G401 (cell line): Measurements from ENCODE around the gene LBP. TPM values are rescaled to one million over a fixed set of nuclear protein-coding genes. Genes with fewer than 3 reads are reported as not detected.
A peak's percentile ranks its signal among the peaks of the same experiment; 100 is the strongest.

Experiments
- DNase-seq: peaks from one replicate; pipeline ENCODE4 v3.0.0-alpha.2; 2015; ENCODE audit warnings: low spot score
- in situ Hi-C: cut with HindIII; loops from 2 replicates; pipeline ENCODE4 v1.10.0; 2016; ENCODE audit warnings: low sequenced_read_pairs, mixed read lengths
- total RNA-seq: library from RNA; depleted of rRNA; stranded (reverse); fragments of >200 nt; shearing (Covaris generic); gene quantifications from 2 replicates; pipeline ENCODE4 v1.2.3, GENCODE V29; 2014

The LBP gene
- total RNA-seq, 1 experiment from 2014 or later: not detected

DNA sequence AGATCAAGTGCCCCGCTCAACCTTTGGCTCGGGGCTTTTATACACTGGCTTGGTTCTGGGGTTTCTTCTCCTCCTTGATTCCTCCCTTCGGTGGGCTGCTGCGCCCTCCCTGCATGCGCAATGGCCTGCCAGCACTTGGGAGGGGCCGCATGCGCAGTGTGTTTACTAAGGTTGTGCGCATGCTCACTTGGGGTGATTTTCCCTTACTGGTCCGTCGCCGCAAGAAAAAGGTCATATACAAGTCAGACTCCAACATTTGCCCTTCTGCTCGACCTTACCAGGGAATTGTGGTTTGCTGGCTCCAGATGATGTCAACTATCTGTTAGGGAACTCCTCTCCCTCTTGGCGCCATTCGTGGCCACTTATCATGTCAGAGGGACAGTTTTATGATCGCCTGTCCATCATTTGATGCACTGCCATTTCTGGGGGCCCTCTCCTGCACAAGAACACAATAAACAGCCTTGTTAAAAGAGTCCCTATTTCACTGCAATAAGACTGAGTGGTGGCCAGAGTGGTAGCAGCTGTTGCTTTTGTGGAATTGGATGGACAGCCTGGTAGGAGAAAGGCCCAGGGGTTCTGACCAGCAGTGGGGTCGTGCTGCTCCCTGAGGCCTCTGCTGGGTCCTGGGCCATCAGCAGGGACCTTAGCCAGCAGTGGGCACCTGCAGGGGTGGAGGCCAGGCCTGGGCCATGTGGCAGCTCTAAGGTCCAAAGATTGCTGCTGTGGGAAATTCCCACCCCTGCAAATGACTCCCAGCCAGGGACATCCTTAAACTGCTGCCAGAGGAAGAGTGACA lies 2.8 kb upstream of the LBP start:
- DNase-seq: no peak
- in situ Hi-C loops: no loop called here

DNA sequence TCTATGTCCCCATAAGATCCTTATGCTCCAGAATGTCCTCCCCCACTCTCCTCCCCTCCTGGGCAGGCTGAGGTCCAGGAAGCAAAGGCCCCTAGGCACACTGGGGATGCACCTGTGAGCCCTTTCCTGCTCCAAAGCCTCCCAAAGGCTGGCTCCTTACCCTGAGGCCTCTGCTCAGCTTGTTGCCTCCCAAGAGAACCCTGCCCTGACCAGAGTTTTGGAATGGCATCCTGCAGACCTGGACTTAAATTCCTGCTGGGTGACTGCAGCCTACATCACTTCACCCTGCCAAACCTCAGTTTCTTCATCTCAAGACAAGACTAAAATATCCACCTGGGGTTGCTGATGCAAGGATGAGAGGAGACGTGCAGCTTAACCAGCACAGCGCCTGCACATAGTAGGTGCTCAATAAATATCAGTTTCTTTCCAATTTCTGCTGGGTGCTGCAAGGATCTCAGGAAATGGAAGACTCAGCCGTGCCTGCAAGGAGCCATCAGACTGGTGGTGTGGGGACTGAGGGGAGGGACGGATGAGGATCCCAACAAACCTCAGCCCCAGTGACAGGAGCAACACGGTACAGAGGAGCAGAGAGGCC lies 2.1 kb upstream of the LBP start:
- in situ Hi-C loops: no loop called here
- DNase-seq: no peak

DNA sequence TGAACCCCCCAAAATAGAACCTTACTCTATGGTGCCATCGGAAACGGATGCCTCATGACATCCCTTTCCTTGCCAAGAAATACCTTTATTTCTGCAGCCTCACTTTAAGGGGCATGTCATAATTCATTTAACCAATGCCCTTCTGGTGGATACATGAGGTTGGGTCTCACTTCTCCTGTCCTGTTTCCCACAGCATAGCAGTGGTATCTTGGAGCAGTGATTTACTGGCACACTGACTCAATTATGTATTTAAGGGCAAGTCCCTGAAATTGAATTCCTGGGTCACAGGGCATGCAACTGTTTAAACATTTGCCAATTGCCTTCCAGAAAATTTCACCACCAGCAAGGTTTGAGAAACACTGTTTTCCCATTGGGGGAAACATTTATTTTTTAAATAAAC lies 639 bp upstream of the LBP start:
- no peak for DNase-seq
- in situ Hi-C loops: no loop called here

- DNase-seq: no peak
- in situ Hi-C loops: no loop called here
Observed at GRCh38 chr20:38346741-38347140, 459 bp downstream of the LBP start.

- in situ Hi-C loops: no loop called here
- DNase-seq: no peak
Observed at GRCh38 chr20:38349856-38350255, 3.6 kb downstream of the LBP start.

GRCh38 chr20:38350879-38351775 lies 4.8 kb downstream of the LBP start:
- in situ Hi-C loops: no loop called here
- peak; percentile 15 for DNase-seq

GRCh38 chr20:38353316-38353715 lies 7.0 kb downstream of the LBP start:
- DNase-seq: no peak
- in situ Hi-C loops: no loop called here

GRCh38 chr20:38354227-38354626 lies 7.9 kb downstream of the LBP start:
- in situ Hi-C loops: no loop called here
- no peak for DNase-seq

GRCh38 chr20:38355161-38356012 lies 9.1 kb downstream of the LBP start:
- peak; percentile 38 for DNase-seq
- in situ Hi-C loops: no loop called here

DNA sequence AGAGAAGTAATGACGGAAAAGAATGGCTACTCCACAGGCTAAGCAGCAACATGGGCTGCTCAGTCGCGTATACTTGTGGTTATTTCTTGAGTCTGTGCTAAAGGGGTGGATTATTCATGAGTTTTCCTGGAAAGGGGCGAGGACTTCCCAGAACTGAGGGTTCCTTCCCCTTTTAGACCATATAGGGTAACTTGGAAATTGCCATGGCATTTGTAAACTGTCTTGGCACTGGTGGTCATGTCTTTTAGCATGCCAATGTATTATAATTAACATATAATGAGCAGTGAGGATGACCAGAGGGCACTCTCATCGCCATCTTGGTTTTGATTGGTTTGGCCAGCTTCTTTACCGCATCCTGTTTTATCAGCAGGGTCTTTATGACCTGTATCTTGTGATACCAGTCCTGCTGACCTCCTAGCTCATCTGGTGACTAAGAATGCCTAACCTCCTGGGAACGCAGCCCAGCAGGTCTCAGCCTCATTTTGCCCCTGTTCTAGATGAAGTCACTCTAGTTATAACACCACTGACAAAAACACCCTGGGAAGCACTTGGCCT lies 11.4 kb downstream of the LBP start:
- no peak for DNase-seq
- in situ Hi-C loops: no loop called here

DNA sequence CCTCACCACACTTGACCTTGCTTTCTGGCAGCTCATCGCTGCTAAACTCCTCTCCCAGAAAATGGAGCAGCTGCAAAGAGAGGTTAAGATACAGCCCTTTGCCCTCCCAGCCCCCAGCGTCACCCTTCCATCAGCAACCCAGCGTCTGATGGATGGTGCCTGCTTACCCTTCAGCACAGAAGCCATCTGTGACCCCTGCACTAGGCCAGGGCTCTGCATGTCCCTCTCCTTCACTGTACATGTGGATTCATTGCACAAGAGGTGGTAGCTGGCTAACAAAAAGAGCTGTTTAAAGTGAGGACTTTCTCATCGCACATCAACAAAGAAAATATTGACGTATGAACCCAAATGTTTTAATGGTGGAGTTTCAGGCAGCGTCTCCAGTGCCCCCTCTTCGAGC lies 12.3 kb downstream of the LBP start:
- DNase-seq: no peak
- in situ Hi-C loops: no loop called here

DNA sequence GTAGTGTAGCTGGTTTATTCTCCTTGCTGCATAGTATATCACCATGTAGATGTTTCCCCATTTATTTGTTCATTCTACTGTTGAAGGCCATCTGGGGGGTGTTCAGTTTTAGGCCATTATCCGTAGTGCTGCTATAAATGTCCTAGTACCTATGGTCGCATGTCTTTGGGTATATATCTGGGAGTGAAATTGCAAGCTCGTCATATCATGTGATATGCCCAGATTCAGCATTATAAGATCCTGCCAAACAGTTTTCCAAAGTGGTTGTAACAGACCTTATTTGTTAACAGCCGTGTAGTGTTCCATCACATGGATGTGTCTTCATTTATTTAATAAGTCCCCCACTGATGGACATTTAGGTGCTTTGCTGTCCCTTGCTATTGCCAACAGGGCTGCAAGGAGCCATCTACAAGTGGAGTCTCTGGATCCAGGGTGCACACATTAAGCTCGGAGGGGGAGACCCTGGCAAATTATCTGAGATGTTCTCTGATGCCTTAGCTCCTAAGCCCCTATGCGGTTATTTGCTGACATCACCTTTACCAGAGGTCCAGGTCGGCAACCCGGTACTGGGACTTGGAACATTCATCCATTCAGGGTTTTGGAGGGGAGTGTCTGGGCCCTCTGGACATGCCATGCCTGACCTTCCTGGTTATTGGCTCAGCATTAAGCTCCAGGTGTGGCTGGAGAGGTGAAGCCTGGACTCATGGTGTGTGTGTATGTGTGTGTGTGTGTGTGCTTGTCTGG lies 16.9 kb downstream of the LBP start:
- no peak for DNase-seq
- in situ Hi-C loops: no loop called here

DNA sequence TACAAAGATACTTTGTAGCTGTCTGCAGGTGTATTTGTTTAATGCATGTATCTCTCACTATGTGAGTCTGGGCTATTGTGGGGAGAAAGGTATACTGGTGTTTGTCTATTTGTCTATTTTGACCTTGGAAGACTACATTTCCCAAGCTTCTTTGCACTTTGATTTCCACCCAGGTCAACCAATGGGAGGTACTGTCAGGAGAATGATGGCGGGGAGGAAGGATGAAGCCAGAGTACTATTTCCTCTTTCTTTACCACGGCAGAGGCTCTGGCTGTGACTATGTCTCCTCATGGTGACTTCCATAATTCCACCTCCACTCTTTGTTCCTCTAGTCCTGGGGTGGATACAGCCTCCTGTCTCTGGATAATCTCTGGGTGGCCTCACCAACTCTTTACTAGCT lies 23.1 kb downstream of the LBP start:
- in situ Hi-C loops: no loop called here
- DNase-seq: no peak

- in situ Hi-C loops: no loop called here
- DNase-seq: no peak
Observed at GRCh38 chr20:38372806-38373205, 26.5 kb downstream of the LBP start.

DNA sequence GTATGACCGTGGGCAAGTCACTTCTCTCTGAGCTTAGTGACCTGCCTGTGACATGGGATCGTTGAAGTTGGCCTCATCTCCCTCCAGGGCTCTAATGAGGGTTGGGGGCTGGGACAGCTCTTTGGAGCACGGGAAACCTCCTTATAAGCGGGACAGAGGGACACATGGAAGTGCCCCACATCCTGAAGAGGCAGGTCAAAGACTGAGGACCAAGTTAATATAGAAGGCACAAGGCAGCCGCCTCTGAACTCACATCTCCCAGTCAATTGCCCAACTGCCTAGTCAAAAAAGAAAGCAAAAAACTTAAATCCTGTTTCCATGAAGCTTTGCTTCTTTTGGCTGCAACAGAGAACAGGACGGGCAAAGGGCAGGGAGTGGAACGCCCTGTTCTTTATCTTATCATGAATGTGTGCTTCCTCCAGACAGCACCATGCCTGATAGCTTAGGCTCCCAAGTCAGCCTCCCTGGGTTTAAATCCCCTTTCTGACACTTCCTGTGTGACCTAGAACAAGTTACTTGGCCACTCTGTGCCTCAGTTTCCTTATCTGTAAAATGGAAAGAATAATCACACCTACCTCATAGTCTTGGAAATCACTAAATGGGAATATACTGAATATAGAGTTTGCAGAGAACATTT lies 27.1 kb downstream of the LBP start:
- in situ Hi-C loops: no loop called here
- DNase-seq: no peak

DNA sequence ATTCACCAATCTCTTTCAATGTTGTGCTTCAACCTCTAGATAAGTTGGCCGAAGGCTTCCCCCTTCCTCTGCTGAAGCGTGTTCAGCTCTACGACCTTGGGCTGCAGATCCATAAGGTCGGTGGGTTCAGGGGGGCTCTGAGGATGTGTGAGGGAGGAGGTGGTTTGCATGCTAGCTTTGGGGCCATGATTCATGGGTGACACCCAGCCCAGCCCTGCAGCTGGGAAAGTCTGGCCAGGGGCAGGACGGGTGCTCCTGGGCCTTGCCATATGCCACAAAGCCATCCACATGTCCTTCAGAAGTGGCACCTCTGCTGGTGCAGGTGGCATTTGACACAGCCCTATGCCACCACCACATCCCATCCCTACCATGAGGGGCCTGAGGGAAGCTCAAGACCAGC lies 27.6 kb downstream of the LBP start:
- no peak for DNase-seq
- in situ Hi-C loops: no loop called here

DNA sequence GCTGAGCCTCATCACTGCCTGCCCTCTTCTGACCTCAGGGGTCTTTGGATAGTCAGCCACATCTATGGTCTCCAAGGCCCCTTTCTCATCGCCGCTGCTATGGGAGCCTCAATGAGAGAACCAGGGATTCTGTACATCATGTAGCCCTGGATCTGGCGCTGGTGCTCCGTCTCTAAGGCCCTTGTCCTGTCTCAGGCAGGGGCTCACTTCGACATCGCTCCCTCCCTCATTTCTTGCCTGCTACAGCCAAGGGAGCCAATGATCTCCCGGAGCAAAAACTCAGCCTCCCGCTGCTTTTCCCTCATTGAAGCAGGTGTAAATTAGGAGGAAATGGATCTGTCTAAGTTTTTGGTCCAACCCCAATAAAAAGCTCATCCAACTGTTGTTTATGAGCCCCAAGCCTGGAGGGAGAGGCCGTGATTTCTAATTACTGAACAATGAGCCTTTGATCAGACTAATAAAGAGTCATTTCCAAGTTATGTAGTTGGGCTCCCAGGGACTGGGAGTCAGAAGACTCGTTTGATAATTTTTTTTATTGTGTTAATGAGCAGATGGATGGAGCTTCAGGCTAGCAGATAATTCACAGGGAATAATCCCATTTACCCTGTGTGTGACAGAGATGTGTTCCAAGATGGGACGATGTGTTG lies 30.9 kb downstream of the LBP start:
- in situ Hi-C loops: no loop called here
- no peak for DNase-seq
